GM19351 (cell line): ENCODE results near the gene TCP11L1.
A peak's percentile ranks its signal among the peaks of the same experiment; 100 is the strongest.
"Not testable (repeated sequence)": the region's sequence is repeated elsewhere in the genome, so short reads cannot be mapped to it uniquely, and the experiment has no call there.

Source experiments
- ATAC-seq: cut with Tn5 transposase; IDR thresholded peaks from one replicate; pipeline ENCODE4 v1.9.1; 2021; ENCODE audit warnings: mild to moderate bottlenecking, moderate library complexity; ENCODE audit not compliant: unreplicated experiment

TCP11L1 gene

DNA sequence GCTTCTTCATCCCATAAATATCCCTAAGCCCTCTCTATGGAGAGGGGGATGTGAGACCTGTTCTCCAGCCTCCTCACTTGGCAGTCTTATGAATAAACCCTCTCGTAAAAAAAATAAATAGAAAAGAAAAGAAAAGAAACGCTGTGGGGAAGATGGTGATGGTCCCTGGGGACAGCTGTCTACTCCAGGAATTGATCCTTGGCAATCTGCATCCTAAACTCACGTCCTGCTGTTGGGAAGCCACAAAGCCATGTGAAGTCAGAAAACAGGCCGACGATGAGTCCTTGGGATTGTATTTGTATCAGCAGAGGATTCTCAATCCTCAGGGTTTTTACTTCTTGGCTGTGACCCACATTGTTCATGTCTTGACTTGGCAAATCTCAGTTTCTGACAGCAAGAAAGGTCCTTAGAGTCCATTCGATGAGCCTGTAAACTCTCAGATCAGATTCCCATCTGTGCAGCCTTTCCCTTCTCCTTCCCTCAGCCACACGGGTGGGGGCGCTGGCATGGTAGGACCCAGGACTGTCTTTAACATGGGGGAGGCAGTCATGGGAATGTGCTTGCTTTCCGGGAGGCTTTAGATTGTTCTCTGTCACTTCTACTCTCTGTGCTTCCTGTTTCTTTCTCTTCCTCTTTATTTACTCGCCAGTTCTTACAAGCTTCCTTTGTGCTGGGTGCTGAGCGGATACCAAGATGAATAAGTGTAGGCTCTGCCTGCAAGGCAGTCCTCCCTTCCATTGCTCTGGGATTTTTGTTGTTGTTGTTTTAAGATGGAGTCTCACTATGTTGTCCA, 24.9 kb downstream of the TCP11L1 start:
- ATAC-seq, result no peak

DNA sequence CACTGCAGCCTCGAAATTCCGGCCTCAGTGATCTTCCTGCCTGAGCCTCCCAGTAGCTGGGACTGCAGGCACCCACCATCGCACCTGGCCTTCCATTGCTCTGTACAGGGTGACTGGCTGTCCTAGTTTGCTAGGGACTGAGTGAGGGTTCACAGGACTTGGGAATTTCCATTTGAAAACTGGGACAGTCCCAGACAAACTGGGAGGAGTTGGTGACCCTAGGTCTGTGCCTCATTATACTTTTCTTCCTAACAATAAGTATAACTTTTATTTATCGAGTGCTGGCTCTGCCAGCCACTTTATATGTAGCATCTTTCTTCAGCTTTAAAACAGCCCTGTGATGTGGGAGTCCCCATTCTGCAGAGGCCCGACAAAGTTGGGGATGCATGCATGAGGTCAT, 25.5 kb downstream of the TCP11L1 start:
- ATAC-seq, result no peak

DNA sequence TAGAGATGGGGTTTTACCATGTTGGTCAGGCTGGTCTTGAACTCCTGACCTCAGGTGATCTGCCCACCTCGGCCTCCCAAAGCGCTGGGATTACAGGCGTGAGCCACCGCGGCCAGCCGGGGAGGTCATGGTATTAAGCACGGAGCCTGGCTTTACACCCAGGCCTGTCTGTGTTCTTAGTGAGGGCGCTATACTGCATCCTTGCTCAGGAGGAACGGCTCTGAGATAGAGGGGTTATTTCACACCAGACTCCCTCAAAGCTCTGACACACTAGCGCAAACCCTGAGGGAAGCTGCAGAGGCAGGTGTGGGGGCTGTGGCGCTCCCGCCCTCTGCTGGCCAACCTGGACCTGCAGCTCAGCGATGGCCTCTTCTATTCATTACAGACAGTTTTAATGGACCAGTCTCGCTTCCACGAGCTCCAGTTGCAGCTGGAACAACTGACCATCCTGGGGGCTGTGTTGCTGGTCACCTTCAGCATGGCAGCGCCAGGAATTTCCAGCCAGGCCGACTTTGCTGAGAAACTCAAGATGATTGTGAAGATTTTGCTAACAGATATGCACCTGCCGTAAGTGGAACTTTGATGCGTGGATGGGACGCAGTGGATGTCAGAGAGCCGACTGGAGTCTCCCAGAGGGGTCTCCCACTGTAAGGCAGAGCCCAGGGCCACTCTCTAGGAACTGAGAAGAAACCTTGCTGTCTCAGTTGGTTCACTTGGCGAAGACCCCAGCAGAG, 26.2 kb downstream of the TCP11L1 start:
- ATAC-seq, result peak; percentile 66

DNA sequence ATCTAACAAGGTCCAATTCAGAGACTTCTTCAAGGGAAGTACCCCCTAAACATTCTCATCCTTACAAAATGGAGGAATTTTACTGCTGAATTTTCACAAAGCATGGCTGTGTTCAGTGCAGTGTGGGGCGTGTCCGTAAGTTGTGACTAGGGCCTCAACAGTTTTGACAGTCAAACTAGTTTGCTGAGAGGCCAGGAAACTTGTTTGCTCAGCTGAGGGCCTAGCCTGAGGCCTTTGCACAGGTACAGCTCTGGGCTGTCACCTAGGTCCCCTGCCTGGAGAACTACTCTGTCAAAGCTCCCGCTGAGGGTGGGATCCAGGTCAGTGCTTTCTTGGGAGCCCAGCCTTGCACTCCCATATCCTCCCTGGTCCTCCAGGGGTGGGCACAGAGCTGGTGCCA, 27.9 kb downstream of the TCP11L1 start:
- ATAC-seq, result no peak

DNA sequence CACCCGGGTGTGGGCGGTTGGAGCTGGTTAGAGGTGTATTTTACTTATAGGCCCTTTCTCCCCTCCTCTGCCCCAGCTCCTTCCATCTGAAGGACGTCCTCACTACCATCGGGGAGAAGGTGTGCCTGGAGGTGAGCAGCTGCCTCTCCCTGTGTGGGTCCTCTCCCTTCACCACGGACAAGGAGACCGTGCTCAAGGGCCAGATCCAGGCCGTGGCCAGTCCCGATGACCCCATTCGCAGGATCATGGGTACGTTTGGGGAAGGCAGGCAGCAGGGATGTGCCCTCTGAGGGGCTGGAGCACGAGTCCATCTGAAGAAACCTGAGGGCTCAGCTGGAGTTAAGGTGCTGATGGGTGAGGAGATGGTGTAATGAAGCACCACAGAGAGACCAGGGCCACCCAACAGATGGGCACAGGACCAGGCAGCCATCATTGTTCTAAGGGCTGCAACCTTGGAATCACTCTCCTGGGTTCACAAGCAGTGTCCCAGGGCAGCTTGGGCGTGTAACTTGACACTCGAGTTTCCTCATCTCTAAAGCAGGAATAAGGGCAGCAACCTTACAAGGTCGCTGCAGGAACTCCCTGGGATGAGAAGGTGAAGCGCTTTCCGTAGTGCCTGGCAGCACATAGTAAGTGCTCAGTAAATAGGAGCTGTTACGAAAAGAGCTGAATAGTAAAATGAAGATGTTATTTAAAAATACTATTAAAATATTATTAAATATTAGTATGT, 29.4 kb downstream of the TCP11L1 start:
- ATAC-seq, result no peak

DNA sequence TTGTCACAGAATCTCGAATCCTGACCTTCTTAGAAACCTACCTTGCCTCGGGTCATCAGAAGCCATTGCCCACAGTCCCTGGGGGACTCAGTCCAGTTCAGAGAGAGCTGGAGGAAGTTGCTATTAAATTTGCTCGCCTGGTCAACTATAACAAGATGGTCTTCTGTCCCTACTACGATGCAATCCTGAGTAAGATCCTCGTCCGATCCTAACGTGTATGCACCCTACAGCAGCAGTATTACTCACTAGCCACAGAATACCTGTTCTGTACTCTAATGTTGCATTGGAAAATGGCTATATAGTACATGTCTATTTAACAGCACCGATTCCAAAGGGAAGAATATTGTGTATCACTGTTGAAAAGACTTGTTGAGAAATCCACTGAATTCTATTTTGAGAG, 33.1 kb downstream of the TCP11L1 start:
- no peak for ATAC-seq

DNA sequence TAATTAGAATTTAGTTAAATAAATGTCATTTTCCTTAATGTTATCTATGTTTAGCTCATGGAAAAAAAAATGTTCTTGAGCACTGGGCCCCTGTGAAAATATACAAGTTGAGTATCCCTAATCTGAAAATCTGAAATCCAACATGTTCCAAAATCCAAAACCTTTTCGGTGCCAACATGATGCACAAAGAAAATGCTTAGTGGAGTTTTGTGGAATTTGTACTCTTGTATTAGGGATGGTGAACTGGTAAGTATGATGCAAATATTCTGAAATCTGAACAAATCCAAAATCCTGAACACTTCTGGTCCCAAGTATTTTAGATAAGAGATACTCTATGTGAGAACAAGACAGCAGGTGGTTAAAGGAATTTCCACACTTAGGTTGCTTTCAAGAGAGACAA, 44.5 kb downstream of the TCP11L1 start:
- no peak for ATAC-seq

DNA sequence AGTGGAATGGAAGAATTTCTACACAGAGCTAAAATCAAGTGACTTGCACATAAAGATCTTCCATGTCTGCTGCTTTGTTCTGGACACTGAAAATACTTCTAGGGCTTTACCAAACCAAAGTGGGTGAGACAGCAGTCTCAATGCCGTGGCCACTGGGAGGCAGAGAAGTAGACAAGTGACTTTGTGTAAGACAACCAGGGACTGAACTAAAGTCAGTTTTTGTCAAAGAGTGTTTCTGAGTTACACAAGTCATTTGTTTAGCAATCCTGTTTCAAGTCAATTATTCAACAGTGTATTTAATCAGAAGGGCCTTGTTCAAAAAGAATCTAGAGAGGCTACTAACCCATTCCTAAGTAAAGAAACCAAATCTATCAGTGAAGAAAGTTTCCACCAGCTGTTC, 46.6 kb downstream of the TCP11L1 start:
- ATAC-seq, result no peak

DNA sequence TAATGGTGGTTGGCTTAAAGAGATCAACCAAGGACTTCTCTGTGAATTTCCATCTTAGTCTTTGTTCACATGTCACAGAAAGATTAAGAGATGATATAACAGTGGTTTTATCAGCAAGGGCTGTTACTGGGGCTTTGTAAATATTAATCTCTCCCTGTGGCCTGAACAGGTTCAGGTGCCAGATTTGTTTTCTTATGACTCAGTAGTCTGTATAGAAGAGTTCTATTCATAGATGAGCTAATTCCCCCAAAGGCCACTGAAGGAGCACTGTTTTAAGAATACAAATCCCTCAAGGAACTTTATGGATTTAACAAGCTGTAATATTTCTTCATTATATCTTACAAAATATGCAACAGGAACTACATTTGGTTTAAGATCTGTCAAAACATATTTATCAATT, 50.4 kb downstream of the TCP11L1 start:
- ATAC-seq, result no peak

DNA sequence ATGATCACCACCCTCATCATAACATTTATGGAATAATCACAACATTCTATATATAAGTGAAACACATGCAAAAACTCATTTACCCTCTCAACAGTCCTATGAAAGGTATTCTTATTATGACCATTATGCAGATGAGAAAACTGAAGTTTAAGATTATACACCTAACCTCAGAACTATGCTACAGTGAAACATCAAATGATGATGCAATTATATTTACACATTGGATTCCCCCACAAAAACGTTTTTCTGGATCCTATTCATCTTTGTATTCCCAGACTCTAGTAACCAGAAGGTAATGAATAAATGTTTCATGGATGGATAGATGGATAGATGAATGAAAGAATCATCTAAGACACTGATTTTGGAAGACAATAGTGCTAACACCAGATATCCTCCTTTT, 54.8 kb downstream of the TCP11L1 start:
- ATAC-seq, result no peak

DNA sequence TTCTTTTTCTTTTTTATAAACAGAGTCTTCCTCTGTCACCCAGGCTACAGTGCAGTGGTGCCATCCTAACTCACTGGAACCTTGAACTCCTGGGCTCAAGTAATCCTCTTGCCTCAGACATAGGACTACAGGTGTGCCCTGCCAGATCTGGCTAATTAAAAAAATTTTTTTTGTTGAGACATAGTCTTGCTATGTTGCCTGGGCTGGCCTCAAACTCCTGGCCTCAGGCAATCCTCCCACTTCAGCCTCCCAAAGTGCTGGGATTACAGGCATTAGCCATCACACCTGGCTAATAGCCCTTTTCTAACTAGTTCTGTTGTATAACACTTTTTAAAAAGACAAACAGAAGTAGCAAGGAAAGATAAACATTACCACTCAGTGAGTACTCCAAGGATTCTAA, 64.5 kb downstream of the TCP11L1 start:
- ATAC-seq, result no peak

DNA sequence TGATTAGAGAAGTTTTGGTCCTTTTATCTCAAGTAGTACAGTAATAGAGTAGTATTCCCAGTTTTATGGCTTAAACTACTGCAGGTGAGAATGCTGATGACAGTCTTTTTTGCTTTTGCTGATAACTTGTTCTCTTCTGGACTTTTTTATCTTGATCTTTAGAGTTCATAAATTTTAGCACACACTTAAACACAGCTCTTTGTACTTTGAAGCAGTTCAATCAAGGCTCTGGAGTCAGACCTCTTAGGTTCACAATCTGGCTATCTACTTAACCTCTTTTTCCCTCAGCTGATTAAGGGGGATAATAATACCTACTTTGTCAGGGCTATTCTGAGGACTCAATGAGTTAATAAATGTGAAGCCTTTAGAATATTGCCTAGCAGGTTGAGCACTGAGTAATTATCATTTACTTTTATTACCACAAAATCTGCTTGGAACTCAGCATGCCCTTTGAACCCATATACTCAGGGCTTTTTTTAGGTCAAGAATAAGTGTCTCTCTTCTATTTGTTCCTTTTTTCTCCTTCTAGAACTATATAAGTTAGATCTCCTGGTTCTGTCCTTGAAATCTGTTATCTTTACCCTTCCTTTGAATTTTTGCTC, 70.0 kb downstream of the TCP11L1 start:
- ATAC-seq, result no peak

DNA sequence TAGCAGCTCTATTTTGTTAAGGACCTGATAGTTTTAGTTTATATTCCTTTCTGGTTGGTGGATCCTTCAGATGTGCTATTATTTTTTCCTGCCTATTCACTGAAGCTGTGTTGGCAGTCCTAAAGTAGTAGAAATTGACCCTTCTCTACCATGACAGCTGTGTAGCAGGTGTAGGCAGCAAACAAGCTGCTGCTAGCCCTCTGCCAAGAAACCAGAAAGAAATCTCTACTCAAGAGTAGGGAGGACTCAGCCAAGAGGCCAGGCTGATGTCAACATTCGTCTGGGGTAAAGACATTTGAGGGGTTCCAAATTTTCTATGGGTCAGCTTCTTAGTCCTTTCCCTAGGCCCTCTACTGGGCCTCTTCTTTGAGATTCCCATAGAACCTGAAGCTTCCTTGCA, 70.7 kb downstream of the TCP11L1 start:
- no peak for ATAC-seq

DNA sequence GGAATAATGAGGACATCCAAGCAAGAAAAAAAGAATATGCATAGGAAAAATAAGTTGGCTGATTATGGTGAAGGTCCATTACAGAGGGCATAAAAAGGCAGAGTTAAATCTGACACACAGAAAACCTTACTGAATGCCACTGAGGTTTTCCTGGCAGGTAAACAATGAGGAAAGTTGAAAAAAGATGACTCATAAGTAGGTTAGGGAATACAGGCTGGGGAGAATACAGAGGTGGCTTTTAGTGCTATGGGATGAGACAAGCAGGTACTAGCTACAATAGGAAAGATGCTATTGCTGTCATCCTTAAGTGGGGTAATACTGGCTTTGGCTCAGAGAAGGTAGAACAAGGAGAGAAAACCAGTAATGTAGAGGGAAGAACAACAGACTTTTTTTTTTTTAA, 77.2 kb downstream of the TCP11L1 start:
- ATAC-seq, result no peak

DNA sequence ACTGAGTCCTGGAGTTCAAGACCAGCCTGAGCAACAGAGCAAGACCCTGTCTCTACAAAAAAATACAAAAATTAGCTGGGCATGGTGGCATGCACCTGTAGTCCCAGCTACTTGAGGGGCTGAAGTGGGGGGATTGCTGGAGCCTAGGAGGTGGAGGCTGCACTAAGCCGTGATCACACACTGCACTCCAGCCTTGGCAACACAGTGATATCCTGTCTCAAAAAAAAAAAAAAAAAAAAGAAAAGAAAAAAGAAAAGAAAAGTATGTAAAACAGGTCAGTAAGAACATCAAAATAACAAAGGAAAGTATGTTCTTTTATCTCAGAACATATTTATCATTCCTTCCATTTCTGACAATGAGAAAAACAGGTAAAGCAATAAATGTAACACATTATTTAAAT, 83.3 kb downstream of the TCP11L1 start:
- not testable (repeated sequence) for ATAC-seq
